ENCODE data around the gene C1orf52. TPM values are rescaled to one million over a fixed set of nuclear protein-coding genes. Genes with fewer than 3 reads are reported as not detected.

C1orf52 gene
- total RNA-seq, 2 experiments from 2014 or later, result 62.4 to 66.6 TPM

DNA sequence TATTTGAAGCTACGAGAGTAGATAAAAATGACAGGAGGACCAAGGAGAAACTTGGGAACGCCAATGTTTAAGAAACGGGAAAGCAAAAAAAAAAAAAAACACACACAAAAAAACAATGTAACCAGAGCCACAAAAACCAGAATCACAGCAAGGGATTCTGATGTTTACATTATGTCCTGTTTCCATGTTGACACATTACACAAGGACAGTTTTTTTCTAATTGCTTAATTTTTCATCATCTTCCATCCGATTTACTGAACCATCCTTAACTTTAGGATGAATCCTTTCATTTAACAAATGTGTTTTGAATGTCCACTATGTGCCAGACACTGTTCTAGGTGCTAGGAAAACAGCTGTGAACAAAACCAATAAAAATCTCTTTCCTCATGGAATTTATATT lies 18.3 kb upstream of the C1orf52 start:
- peaks cover 48% of the 10 kb centered on the region for H3K4me1 Mint-ChIP-seq (ENCODE audit: low read depth)
- no peaks in the 10 kb centered on the region for H3K27me3 Mint-ChIP-seq
- no peaks in the 10 kb centered on the region for H3K9me3 ChIP-seq (ENCODE audit: control insufficient read depth in 1 of 2, insufficient read depth in 1 of 2, low read length in 2 of 2)
- H3K4me1 ChIP-seq (ENCODE audit: insufficient read depth, low read length), result peaks cover 28% of the 10 kb centered on the region
- H3K36me3 Mint-ChIP-seq (ENCODE audit: low read depth), result peaks cover 21% of the 10 kb centered on the region
- intact Hi-C loops (cut with DNase I, micrococcal nuclease), result loop anchor here (1.0 to 10.0 kb wide), 10 partner anchors 19 to 773 kb away; partner anchors contain the start of genes CTBS (in 2 of the 2), C1orf52 (in 1 of the 2), GNG5 (in 1 of the 2) and SPATA1 (in 1 of the 2)
- no peak overlapping the region for H3K27ac ChIP-seq (ENCODE audit: low read depth in 1 of 2, low read length in 2 of 2)
- CTCF ChIA-PET, result interaction anchor here (0.7 to 11.2 kb wide), 4 partner anchors 18 to 1109 kb away, joined by 3 to 119 read pairs (median 16); partner anchors contain the start of gene C1orf52
- no peak for ATAC-seq (ENCODE audit: poor library complexity)
- no peak overlapping the region for H3K4me3 Mint-ChIP-seq
- POLR2A ChIA-PET, result interaction anchor here (1.8 to 3.8 kb wide), 4 partner anchors 8 to 704 kb away, joined by 6 to 104 read pairs (median 23); partner anchors contain the start of genes C1orf52 and CTBS
- H3K9me3 Mint-ChIP-seq, result no peaks in the 10 kb centered on the region
- peak overlapping the region; percentile 95 for H3K27ac Mint-ChIP-seq
- H3K4me3 ChIP-seq (ENCODE audit: low read length), result no peak overlapping the region
- TF ChIP-seq, protein P1, sequence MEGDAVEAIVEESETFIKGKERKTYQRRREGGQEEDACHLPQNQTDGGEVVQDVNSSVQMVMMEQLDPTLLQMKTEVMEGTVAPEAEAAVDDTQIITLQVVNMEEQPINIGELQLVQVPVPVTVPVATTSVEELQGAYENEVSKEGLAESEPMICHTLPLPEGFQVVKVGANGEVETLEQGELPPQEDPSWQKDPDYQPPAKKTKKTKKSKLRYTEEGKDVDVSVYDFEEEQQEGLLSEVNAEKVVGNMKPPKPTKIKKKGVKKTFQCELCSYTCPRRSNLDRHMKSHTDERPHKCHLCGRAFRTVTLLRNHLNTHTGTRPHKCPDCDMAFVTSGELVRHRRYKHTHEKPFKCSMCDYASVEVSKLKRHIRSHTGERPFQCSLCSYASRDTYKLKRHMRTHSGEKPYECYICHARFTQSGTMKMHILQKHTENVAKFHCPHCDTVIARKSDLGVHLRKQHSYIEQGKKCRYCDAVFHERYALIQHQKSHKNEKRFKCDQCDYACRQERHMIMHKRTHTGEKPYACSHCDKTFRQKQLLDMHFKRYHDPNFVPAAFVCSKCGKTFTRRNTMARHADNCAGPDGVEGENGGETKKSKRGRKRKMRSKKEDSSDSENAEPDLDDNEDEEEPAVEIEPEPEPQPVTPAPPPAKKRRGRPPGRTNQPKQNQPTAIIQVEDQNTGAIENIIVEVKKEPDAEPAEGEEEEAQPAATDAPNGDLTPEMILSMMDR (IDR thresholded peaks at IDR 0.05), result no peak
- H3K36me3 ChIP-seq (ENCODE audit: insufficient read depth, low read length), result no peaks in the 10 kb centered on the region
- no peak for DNase-seq
- no peaks in the 10 kb centered on the region for H3K27me3 ChIP-seq (ENCODE audit: control insufficient read depth in 1 of 2, insufficient read depth in 2 of 2, low read length in 2 of 2)

DNA sequence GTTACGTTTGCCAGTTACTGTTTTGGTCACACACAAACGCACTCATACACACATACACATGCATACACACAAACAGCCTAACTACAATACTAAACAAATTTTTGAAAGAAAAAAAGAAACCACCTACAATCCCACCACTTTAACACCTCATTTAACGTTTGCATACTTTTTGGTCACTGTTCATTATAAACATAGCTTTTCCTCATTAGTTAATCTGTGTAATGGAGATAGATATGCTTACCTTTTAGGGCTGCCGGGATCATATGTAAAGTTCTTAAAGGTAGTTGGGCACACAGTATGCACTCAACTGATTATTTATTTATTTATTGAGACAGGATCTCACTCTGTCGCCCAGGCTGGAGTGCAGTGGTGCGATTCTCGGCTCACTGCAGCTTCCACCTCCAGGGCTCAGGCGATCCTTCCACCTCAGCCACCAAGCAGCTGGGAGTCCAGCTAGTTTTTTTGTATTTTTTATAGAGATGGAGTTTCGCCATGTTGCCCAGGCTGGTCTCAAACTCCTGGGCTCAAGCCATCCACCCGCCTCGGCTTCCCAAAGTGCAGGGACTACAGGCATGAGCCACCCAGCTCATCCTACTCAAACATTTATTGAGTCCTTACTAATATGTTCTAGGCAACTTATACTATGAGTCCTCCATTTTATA lies 17.6 kb upstream of the C1orf52 start:
- peaks cover 52% of the 10 kb centered on the region for H3K4me1 Mint-ChIP-seq (ENCODE audit: low read depth)
- no peaks in the 10 kb centered on the region for H3K27me3 Mint-ChIP-seq
- intact Hi-C loops (cut with DNase I, micrococcal nuclease), result loop anchor here (1.0 to 10.0 kb wide), 10 partner anchors 18 to 772 kb away; partner anchors contain the start of genes CTBS (in 2 of the 2), C1orf52 (in 1 of the 2), GNG5 (in 1 of the 2) and SPATA1 (in 1 of the 2)
- Histone ChIP-seq H3K36me3 (ENCODE audit: insufficient read depth, low read length) (peaks cover under 1% of the 10 kb centered on the region), H3K4me1 (ENCODE audit: insufficient read depth, low read length) (peaks cover 28% of the 10 kb centered on the region), H3K27ac (ENCODE audit: low read depth in 1 of 2, low read length in 2 of 2) (peak overlapping the region; percentile 58 to 99), H3K9me3 (ENCODE audit: control insufficient read depth in 1 of 2, insufficient read depth in 1 of 2, low read length in 2 of 2) (no peaks in the 10 kb centered on the region), H3K27me3 (ENCODE audit: control insufficient read depth in 1 of 2, insufficient read depth in 2 of 2, low read length in 2 of 2) (no peaks in the 10 kb centered on the region), H3K4me3 (ENCODE audit: low read length) (peak overlapping the region; percentile 94)
- CTCF ChIA-PET, result interaction anchor here (0.7 to 11.2 kb wide), 5 partner anchors 18 to 1109 kb away, joined by 3 to 119 read pairs (median 5); partner anchors contain the start of gene C1orf52
- peaks cover 25% of the 10 kb centered on the region for H3K36me3 Mint-ChIP-seq (ENCODE audit: low read depth)
- peak overlapping the region; percentile 92 for H3K4me3 Mint-ChIP-seq
- DNase-seq (peak in 1 of 14 experiments; percentile 17), ATAC-seq (ENCODE audit: poor library complexity) (no peak)
- POLR2A ChIA-PET, result interaction anchor here (0.6 to 3.8 kb wide), 26 partner anchors 9 to 1638 kb away, joined by 3 to 104 read pairs (median 6); partner anchors contain the start of genes C1orf52, CTBS, GNG5 and HS2ST1
- no peaks in the 10 kb centered on the region for H3K9me3 Mint-ChIP-seq
- H3K27ac Mint-ChIP-seq, result peak overlapping the region; percentile 95
- TF ChIP-seq, protein P1 (IDR thresholded peaks at IDR 0.05), result no peak

DNA sequence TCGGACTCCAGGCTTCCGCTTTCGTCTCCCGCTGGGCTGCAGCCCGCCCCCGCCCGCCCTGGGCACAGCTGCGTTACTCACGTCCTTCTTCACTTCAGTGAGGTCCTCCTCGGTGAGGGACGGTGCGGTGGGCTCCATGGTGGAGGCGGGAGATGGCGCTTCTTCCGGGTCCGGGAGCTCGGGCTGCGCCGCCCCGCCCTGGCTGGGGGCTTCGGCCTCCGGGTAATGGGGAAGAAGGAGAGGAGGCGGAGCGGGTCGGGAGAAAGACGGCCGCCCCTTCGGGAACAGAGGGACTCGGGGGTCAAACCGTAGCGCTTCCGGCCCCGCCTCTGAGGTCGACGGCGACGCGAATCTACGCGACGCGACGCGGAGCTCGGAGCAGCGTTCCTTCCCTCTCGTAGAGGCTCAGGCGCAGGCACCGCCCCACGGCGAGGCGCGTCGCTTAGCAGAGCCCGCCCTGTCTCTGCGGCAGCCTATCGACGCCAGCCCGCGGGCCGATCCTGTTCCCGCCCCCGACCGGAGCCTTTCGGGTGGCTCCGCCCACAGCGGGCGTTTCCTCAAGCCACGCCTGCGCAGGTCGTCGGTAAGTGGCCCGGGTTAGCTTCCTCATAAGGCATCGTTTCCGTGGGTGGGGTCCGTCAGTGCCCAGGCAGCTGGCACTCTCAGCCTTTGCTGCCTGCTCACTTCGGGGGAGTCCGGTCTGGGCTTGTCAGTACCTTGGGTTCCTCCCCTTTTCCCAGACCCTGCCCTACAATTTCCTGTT lies 16.9 kb upstream of the C1orf52 start, which contains the start of gene BCL10:
Gene BCL10 (minus strand): TSS at position 418 of the 763 bp plus-strand sequence. CDS start 280 bp downstream, at position 138.
- no peaks in the 10 kb centered on the region for H3K9me3 Mint-ChIP-seq
- TF ChIP-seq, protein P1 (IDR thresholded peaks at IDR 0.05), result no peak
- peak within 1 kb of the TSS; percentile 95 for H3K27ac Mint-ChIP-seq
- H3K27me3 ChIP-seq (ENCODE audit: control insufficient read depth in 1 of 2, insufficient read depth in 2 of 2, low read length in 2 of 2), result no peaks in the 10 kb centered on the region
- intact Hi-C loops (cut with DNase I, micrococcal nuclease), result loop anchor here (2.0 to 10.0 kb wide), 9 partner anchors 18 to 772 kb away; partner anchors contain the start of genes CTBS (in 2 of the 2), C1orf52 (in 1 of the 2), GNG5 (in 1 of the 2) and SPATA1 (in 1 of the 2)
- ChIA-PET POLR2A (interaction anchor here (0.6 to 3.8 kb wide), 28 partner anchors 8 to 1639 kb away, joined by 3 to 104 read pairs (median 6); partner anchors contain the start of genes C1orf52, CTBS, GNG5 and HS2ST1), CTCF (interaction anchor here (1.1 to 11.2 kb wide), 3 partner anchors 17 to 331 kb away, joined by 5 to 119 read pairs (median 27); partner anchors contain the start of gene C1orf52)
- ATAC-seq (ENCODE audit: poor library complexity) (peak; percentile 95), DNase-seq (peak; percentile 93 to 99 (median 96))
- peaks cover 31% of the 10 kb centered on the region for H3K36me3 Mint-ChIP-seq (ENCODE audit: low read depth)
- H3K36me3 ChIP-seq (ENCODE audit: insufficient read depth, low read length), result peaks cover 8% of the 10 kb centered on the region
- peaks cover 28% of the 10 kb centered on the region for H3K4me1 ChIP-seq (ENCODE audit: insufficient read depth, low read length)
- H3K9me3 ChIP-seq (ENCODE audit: control insufficient read depth in 1 of 2, insufficient read depth in 1 of 2, low read length in 2 of 2), result no peaks in the 10 kb centered on the region
- peak within 1 kb of the TSS; percentile 92 for H3K4me3 Mint-ChIP-seq
- H3K27ac ChIP-seq (ENCODE audit: low read depth in 1 of 2, low read length in 2 of 2), result peak within 1 kb of the TSS; percentile 90 to 99
- no peaks in the 10 kb centered on the region for H3K27me3 Mint-ChIP-seq
- peak within 1 kb of the TSS; percentile 94 for H3K4me3 ChIP-seq (ENCODE audit: low read length)
- H3K4me1 Mint-ChIP-seq (ENCODE audit: low read depth), result peaks cover 57% of the 10 kb centered on the region

All from CD4-positive, alpha-beta T cell (primary cell).